Measurements from ENCODE around the gene TEC.

- TF ChIP-seq EZH2 (IDR thresholded peaks at IDR 0.05; ENCODE audit: insufficient read depth, poor library complexity, severe bottlenecking) (no peak), EZH2phosphoT487 (IDR thresholded peaks at IDR 0.05; ENCODE audit: insufficient read depth, low read depth) (no peak)
Measured at GRCh38 chr4:48235050-48235449, 34.6 kb downstream of the TEC start.
